Thyroid gland (tissue), 4 donors: ENCODE results near the gene TENT4B. TPM values are rescaled to one million over a fixed set of nuclear protein-coding genes. Genes with fewer than 3 reads are reported as not detected.
A peak's percentile ranks its signal among the peaks of the same experiment; 100 is the strongest.

Experiments used
- DNase-seq, 2 donors: peaks; one replicate each; pipeline ENCODE4 v3.0.0-alpha.2; 2019
- H3K27ac ChIP-seq, 3 donors: fragments of 200-600 bp; sonication (generic); 1 replicate in 2 of 3; 2 replicates in 1 of 3; pipeline ENCODE4 v1.5.1; 2016 to 2019; ENCODE audit warnings: mild to moderate bottlenecking in 1 of 3, moderate library complexity in 1 of 3
- H3K27me3 ChIP-seq: fragments of 200-600 bp; sonication (generic); one replicate; pipeline ENCODE4 v1.5.1; 2019
- H3K36me3 ChIP-seq, 2 donors: fragments of 200-600 bp; sonication (generic); one replicate each; pipeline ENCODE4 v1.5.1; 2016 to 2019
- H3K4me1 ChIP-seq, 2 donors: fragments of 200-600 bp; sonication (generic); one replicate each; pipeline ENCODE4 v1.5.1; 2017 to 2019
- H3K4me3 ChIP-seq, 3 donors: fragments of 200-600 bp; sonication (generic); replicated peaks in 1 of 3; 1 replicate in 2 of 3; 2 replicates in 1 of 3; pipeline ENCODE4 v1.5.1; 2016; ENCODE audit warnings: mild to moderate bottlenecking in 1 of 3
- H3K9me3 ChIP-seq: fragments of 200-600 bp; sonication (generic); one replicate; pipeline ENCODE4 v1.5.1; 2017
- CTCF ChIP-seq, 6 experiments: fragments of 200-600 bp in 3 of 6; fragments of 450-650 bp in 3 of 6; sonication (generic) in 3 of 6; IDR thresholded peaks; one replicate each; pipeline ENCODE4 v1.5.1; 2016 to 2019; ENCODE audit warnings: antibody characterized with exemption in 6 of 6, mild to moderate bottlenecking in 2 of 6, inconsistent platforms in 1 of 6, moderate library complexity in 1 of 6
- POLR2A ChIP-seq, 2 donors: fragments of 450-650 bp; IDR thresholded peaks; one replicate each; pipeline ENCODE4 v1.6.1; 2017; ENCODE audit warnings: antibody characterized with exemption in 2 of 2, mild to moderate bottlenecking in 2 of 2, moderate library complexity in 1 of 2
- WGBS, 2 donors: methylation state at CpG; one replicate each; pipeline ENCODE4 v1.1.5; 2017; 5-methylcytosine and 5-hydroxymethylcytosine counted together
- intact Hi-C: fragments of 100-400 bp; cut with DNase I; formaldehyde crosslinking; loops from one replicate; pipeline ENCODE4 v1.15.1; 2023
- total RNA-seq, 4 donors: library from RNA; depleted of rRNA; stranded (reverse); fragments of >200 nt; gene quantifications; one replicate each; pipeline ENCODE4 v1.2.3, GENCODE V29; 2016

TENT4B gene
- total RNA-seq, 4 donors from 2014 or later, result 10.0 to 14.7 (median 11.4) TPM

DNA sequence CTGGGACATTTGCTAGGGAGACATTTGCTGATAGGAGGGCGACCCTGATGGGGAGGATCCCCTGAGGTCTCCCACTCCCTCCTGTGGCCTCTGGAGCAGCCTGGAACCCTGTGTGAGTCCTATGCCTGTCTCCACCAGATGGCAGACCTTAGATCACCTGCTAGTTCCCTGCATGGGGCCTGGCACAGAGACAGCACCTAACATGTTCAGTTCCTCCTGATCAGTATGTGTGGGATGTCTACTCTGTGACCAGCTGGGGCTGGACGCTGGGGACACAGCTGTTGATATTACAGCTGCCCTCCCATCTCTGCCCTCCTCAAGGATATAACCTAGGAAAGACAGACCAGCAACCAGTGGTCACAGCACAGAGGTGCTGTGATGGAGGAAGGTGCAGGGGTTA lies 112.2 kb downstream of the TENT4B start:
- no peak overlapping the region for H3K4me3 ChIP-seq
- TF ChIP-seq POLR2A (IDR thresholded peaks at IDR 0.05) (no peak), CTCF (IDR thresholded peaks at IDR 0.05) (no peak)
- 71 to 73% methylated on average over 2 of the region's 2 CpGs for WGBS, 2 donors
- H3K9me3 ChIP-seq, result no peaks in the 10 kb centered on the region
- H3K4me1 ChIP-seq, result peaks cover 0 to 7% of the 10 kb centered on the region in 2 donors
- no peaks in the 10 kb centered on the region for H3K36me3 ChIP-seq
- no peaks in the 10 kb centered on the region for H3K27me3 ChIP-seq
- DNase-seq, result no peak
- intact Hi-C loops, result no loop called here
- no peak overlapping the region for H3K27ac ChIP-seq

DNA sequence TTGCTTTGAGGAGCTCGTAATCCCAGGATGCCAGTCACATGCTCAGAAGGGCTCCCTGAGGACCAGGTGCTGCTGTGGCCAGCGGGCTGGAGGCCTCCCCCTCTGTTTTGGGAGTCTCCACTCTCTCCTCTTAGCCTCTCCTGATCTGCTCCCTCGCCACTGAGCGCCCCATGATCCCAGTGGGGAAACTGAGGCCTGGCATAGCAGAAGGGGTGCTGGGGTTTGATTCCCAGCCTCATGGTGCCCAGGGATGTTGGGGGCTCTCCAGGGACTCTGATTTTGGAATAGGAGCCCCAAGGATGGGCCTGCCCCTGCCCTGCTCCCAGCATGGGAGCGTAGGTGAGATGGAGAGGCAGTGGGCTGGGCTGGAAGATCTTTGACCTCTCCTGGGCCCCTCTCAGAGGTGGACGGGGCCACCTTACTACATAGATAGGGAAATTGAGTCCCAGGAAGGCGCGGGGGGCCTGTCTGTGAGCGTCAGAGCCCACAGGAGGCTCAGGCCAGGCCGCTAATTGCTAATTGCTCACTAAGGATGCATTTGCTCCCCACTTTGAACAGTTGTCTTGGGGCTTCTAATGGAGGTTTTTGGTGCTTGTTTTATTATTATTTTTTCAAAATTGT lies 112.7 kb downstream of the TENT4B start:
- Histone ChIP-seq H3K4me3 (no peak overlapping the region), H3K27me3 (no peaks in the 10 kb centered on the region), H3K9me3 (no peaks in the 10 kb centered on the region), H3K36me3 (no peaks in the 10 kb centered on the region), H3K4me1 (peaks cover 0 to 7% of the 10 kb centered on the region in 2 donors), H3K27ac (peak overlapping the region in 1 of 3 donors; percentile 30)
- no peak for TF ChIP-seq CTCF (IDR thresholded peaks at IDR 0.05)
- TF ChIP-seq POLR2A (IDR thresholded peaks at IDR 0.05), result no peak
- no peak for DNase-seq
- 86 to 95% methylated on average over 10 of the region's 10 CpGs for WGBS, 2 donors
- intact Hi-C loops, result no loop called here

DNA sequence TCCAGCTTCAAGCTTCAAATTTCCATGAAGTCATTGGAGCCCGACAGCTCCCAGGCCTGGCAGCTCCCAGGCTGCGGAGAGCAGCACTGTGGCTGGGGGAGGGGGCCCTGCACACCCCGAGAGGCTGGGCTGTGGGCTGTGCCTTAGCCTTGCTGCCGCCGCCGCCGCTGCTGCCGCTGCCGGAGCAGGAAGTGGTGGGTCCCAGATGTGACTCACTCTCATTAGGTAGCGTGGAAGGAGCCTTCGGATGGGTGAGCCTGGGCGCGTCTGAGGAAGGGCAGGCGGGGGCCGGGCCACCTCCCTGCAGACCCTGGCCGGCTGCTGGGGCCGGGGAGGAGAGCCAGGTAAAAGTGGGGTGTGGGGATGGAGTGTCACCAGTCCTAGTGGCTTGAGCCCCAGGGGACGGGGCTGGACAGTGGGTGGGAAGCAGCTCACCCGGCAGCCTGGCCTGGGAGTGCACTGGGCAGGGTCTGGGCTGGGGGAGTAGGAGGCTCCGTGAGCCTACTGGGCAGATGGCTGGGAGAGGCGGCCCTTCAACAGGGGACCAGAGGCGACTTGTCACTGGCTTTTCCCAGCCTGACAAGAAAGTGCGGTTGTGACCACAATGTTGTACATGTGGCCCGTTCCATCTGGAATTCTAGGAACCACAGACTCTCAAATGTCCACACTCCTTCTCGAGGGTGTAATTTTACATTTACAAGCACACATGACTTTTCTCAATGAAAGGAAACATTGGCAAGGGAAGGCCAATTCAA lies 113.4 kb downstream of the TENT4B start, which contains the start of gene ADCY7:
Gene ADCY7, plus strand, starts transcription at position 215 of the 755 bp plus-strand sequence. CDS start 21,629 bp downstream, outside the sequence.
- TF ChIP-seq POLR2A (IDR thresholded peaks at IDR 0.05), result no peak
- TF ChIP-seq CTCF (IDR thresholded peaks at IDR 0.05), result no peak
- H3K4me3 ChIP-seq, result no peak within 1 kb of the TSS
- no peaks in the 10 kb centered on the region for H3K27me3 ChIP-seq
- DNase-seq, result peak; percentile 32 to 35
- H3K9me3 ChIP-seq, result no peaks in the 10 kb centered on the region
- intact Hi-C loops, result no loop called here
- H3K36me3 ChIP-seq, result no peaks in the 10 kb centered on the region
- H3K4me1 ChIP-seq, result peaks cover 0 to 7% of the 10 kb centered on the region in 2 donors
- H3K27ac ChIP-seq, result peak within 1 kb of the TSS in 2 of 3 donors; percentile 8 to 30
- WGBS, 2 donors, result 49 to 51% methylated on average over 14 to 24 of the region's 25 CpGs

- H3K4me3 ChIP-seq, result no peak overlapping the region
- no peaks in the 10 kb centered on the region for H3K9me3 ChIP-seq
- H3K27ac ChIP-seq, result no peak overlapping the region
- H3K27me3 ChIP-seq, result no peaks in the 10 kb centered on the region
- TF ChIP-seq POLR2A (IDR thresholded peaks at IDR 0.05), result no peak
- no peak for TF ChIP-seq CTCF (IDR thresholded peaks at IDR 0.05)
- H3K36me3 ChIP-seq, result no peaks in the 10 kb centered on the region
- intact Hi-C loops, result no loop called here
- no peak for DNase-seq
- H3K4me1 ChIP-seq, result peaks cover 0 to 7% of the 10 kb centered on the region in 2 donors
- WGBS, 2 donors, result 81 to 82% methylated on average over 4 to 8 of the region's 8 CpGs
These were observed 114.1 kb downstream of the TENT4B start for GRCh38 chr16:50267151-50267631.

DNA sequence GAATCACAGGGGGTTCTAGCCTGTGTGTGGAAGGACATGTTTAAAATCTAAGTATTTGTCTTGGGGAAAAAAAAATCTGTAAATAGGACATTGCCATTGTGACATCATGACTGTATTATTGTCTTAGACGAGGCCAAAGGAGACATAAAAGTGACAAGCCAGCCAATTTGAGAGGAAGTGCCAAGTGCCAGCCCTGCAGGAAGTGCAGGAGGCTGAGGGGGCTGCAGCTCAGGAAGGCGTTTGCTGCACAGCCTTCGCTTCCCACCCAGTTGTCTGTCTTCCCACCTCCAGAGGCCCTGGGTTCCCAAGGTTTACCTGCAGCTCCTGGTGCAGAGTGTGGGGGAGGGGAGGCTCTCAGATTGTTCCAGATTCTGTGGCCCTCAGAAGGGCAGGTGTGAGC lies 114.5 kb downstream of the TENT4B start:
- no peak for TF ChIP-seq POLR2A (IDR thresholded peaks at IDR 0.05)
- TF ChIP-seq CTCF (IDR thresholded peaks at IDR 0.05), result no peak
- Histone ChIP-seq H3K4me1 (peaks cover 0 to 7% of the 10 kb centered on the region in 2 donors), H3K36me3 (no peaks in the 10 kb centered on the region), H3K9me3 (no peaks in the 10 kb centered on the region), H3K27me3 (no peaks in the 10 kb centered on the region), H3K27ac (no peak overlapping the region), H3K4me3 (no peak overlapping the region)
- whole genome bisulfite sequencing, 2 donors, result 71 to 83% methylated on average over 3 of the region's 3 CpGs
- intact Hi-C loops, result no loop called here
- DNase-seq, result no peak
